ENCODE measurements around the gene ATP12A.
"Not testable (repeated sequence)": the region's sequence is repeated elsewhere in the genome, so short reads cannot be mapped to it uniquely, and the experiment has no call there.

The ATP12A gene

DNA sequence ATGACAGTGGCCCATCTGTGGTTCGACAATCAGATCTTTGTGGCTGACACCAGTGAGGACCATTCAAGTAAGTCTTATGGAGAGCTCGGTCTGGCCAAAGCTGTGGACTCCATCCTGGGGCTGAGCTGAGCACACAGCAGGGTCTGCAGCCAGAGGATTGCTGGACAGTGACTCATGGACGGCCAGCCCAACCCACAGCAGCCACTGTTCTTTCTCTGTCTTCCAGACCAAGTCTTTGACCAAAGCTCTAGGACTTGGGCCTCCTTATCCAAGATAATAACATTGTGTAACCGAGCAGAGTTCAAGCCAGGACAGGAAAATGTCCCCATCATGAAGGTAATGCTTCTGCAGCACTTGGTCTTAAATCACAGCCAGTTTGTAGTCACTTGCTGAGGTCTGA is 12.4 kb downstream of the ATP12A start:
- no peak for DNase-seq

DNA sequence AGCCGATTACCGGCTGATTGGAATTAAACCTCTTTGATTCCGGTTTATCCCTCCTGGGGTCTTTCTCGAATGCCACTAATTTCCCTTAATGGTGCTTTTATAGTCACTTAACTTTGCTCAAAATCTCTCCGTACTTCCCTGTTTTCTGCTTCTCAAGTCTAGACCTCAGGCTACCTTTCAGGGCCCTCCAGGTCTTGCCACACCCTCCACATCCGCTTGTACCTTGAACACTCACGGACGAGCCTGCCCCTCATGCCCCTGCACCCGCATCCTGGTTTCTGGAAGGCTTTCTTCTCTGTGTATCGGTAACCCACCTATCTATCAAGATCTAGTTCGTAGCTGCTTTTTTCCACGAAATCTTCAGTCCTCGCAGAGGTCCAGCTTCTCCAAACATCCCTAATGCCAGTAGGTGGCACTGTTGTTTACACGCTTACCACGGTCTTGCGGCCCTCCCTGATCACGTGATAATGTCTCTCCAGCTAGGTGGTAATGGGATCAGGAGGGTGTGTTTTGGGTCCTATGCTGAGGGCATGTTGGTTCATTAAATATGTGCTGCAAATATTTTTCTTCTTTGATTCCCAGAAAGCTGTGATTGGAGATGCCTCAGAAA is 13.8 kb downstream of the ATP12A start:
- peak; percentile 26 for DNase-seq

DNA sequence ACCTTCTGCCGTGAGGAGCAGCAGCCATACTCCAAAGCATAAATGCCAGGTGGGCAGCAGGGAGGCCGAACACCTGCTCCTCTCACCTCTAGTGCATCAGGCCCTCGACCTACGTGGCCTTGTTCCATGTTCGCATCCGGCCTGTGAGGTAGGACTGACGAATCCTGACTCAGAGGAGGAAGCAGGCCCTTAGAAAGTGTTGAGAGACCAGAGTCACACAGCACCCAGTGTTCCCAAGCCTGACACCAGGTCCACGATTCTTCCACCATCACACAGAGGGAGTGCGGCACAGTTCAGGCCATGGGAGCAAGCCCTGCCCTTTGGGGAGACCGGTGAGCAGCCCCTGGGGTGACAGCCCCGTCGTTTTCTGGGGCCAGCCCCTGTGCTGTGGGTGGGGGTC is 14.7 kb downstream of the ATP12A start:
- DNase-seq: no peak

DNA sequence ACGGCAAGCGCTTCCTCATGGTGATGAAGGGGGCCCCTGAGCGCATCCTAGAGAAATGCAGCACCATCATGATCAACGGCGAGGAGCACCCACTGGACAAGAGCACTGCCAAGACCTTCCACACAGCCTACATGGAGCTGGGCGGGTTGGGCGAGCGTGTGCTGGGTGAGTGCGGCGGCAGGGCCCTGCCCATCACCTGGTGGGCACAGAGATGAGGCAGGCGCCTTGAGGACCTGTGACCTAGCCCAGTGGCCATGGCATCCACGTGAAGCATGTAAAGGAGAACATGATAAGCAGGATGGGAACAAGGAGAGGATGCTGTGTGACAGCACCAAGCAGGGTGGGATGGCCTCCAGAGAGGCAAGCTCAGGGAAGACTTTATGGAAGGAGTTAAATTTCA is 18.5 kb downstream of the ATP12A start:
- DNase-seq: no peak

DNA sequence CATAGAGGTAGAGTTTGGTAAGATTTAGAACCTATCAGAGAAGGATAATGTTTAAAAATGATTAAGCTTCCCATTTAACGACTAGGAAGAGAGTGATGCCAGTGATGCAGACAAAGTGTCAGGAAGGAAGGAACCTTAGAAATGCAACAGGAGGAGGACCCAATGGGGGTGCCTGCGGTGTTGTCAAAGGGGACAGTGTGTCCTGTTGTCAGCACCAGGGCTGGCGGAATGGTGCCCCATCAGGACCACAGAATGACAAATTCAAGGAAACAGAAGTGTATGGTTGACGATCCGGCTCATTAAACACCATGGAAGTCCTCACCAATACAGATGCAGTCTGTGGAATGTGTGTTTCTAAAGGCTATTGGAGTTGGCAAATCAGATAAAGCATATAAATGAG is 19.3 kb downstream of the ATP12A start:
- no peak for DNase-seq

DNA sequence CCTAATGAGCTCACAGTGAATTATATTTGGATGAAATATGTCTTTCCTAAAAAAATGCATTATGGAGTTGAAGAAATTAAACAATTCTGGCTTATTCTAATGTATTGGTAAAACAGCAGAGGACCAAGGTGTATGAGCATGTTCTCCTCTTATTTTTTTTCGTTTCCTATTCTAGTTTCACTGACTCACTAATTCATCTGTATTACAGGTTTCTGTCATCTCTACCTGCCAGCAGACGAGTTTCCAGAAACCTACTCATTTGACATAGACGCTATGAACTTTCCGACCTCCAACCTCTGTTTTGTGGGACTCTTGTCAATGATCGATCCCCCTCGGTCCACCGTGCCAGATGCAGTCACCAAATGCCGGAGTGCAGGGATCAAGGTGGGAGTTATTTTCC is 20.3 kb downstream of the ATP12A start:
- no peak for DNase-seq

DNA sequence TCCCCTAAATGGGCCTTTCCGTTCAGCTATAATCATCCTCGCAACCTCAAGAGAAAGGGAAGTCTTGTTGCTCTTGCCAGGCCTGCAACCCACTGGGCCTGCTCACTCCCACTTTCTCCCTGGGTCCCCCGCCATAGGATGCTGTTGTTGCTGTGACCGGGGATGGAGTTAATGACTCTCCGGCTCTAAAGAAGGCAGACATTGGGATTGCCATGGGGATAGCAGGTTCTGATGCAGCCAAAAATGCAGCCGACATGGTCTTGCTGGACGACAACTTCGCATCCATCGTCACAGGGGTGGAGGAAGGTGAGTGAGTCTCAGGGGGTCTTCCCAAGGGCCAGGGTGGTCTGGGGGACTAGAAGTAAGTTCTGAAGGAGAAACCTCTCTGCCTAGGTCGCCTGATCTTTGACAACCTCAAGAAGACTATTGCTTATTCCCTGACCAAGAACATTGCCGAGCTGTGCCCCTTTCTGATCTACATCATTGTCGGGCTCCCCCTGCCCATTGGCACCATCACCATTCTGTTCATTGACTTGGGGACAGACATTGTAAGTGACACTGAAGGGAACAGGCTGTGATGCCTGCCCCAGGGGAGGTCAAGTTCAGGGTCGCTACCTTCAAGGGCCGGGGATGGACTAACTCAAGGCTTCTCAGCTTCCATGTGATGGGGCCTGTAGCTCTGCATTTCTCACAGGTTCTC is 26.8 kb downstream of the ATP12A start:
- DNase-seq: no peak

DNA sequence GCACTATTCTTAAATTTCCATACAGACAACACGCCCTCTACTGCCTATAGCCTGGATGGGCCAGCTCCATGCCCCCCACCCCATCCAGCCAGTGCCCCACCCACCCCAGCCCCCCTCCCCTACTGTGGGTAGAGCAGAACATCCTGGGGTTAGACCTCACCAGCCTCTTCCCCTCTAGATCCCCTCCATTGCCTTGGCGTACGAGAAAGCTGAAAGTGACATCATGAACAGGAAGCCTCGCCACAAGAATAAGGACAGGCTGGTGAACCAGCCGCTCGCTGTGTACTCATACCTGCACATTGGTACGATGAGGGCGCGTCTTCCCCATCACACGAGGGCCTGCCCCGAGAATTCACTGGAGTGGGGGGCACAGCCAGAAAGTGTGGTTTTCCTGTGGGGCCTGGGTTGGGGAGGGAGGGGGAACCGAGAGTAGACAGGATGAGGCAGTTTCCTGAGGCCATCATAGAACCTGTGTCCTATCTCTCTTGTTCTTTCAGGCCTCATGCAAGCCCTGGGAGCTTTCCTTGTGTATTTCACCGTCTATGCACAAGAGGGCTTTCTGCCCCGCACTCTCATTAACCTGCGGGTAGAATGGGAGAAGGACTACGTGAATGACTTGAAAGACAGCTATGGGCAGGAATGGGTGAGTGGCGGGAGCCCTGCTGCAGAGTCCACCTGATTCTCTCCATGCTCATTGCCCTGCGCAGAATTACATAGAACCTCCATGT is 29.1 kb downstream of the ATP12A start:
- DNase-seq: no peak

DNA sequence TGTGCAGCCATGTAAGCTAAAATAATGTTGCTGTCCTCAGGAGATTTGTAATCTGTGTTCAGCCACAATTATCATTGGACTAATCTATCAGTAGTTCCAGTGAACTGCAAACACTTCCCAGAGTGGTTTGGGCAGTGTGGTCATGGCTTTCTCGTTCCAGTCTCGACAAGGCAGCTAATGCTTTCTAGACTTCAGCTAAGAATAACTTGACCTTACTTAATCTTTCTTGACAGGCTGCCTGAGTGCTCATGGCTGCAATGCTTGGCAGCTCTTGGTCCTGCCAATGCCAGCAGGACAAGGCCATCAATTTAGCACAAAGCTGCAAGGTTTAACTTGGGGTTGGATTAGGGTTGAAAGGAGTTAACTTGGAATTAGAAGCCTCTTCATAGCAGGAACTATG is 32.8 kb downstream of the ATP12A start:
- DNase-seq: no peak

DNA sequence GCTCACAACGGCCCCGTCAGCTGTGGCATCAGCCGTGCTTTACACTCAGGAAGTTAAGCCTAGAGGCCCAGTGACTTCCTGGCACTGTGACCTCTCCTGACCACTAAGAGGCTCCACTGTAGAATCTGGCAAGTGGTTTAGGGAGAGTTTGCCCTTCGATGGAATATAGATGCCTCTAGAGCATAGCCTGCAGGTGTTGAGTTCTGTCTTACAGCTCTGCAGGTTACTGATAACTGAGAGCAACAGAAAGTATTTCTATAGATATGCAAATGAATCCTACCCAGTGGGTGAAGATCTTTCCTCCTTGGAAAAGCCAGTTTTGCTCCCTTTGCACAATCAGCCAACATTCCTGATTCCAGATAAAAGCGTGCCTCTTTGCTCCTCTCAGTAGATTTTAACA is 35.8 kb downstream of the ATP12A start:
- no peak for DNase-seq

DNA sequence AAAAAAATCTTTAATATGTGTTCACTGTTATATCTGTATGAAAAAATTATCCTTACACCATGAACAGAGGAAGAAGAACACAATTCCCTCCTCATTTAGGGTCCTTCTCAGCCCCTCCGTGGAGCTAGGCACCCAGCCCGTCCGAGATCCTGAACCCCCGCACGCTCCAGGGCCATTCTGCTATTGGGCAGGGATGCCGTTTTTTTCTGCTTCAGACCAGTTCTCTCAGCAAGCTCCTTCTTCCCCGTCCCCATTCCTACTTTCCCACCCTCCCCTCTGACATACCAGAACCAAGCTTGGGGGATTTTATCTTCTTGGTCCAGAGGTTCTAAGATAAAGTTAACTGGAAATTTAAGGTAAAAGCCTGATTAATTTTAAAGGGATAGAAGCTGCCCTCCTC is 36.2 kb downstream of the ATP12A start:
- no peak for DNase-seq

DNA sequence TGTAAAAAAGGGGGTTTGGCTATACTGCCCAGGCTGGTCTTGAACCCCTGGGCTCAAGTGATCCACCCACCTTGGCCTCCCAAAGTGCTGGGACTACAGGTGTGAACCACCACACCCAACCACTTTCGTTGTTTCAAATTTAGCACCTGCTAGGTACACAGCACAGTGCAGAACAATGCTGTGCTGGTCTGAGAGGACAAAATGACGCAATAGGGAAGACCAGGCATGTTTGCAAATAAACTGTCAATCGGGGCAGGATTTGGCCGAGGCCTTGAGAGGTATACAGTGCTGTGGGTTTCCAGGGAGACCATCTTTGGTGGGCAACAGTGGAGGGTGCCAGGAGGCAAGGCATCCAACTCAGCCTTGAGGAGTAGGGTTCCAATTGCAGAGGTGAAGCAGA is 37.0 kb downstream of the ATP12A start:
- DNase-seq: no peak

DNA sequence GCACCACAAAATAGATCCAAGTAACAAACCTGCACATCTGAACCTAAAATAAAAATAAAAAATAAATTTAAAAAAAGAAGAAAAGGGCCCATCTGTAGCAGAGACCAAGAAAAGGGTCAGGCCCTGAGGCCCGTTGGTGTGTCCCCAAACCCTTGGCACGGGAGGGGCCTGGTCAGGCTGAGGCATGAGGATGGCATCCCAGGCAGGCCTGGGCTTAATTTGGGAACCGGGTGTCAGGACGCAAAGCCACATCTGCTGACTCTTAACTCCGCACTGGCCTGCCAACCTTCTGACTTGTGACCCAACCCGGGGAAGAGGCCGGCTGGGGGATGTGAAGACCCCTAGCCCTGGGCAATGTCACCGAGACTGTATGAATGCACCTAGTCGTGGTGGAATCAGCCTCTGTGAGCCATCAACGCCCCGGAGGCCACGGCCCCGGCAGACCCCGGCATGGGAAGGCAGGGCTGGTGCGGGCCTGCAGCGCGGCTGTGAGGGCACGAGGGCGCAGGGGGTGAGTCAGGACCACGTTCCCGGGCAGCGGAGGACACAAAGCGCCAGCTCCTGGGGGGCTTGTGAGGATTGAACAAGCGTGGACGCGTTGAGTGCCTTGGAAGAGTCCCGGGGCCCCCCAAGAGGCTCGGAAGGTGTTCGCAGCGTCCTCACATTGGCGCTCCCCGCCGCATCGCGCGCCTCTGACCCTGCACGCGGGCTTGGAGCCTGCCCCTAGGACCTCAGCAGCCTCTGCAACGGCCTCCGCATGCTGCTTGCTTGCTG is 38.2 kb downstream of the ATP12A start:
- no peak for DNase-seq

DNA sequence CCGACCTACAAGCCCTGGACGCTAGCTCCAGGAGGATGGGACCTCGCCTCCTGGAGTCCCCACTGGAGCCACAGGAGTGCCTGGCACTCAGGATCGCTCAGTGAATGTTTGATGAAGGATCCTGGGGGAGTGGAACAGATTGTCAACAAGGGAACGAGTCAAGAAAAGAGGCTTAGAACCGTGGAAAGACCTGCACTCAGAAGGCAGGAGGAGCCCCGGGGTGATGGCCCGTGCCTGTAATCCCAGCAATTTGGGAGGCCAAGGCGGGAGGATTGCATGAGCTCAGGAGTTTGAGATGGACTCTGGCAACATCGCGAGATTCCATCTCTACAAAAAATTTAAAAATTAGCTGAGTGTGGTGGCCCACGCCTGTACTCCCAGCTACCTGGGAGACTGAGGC is 38.9 kb downstream of the ATP12A start:
- no peak for DNase-seq

DNA sequence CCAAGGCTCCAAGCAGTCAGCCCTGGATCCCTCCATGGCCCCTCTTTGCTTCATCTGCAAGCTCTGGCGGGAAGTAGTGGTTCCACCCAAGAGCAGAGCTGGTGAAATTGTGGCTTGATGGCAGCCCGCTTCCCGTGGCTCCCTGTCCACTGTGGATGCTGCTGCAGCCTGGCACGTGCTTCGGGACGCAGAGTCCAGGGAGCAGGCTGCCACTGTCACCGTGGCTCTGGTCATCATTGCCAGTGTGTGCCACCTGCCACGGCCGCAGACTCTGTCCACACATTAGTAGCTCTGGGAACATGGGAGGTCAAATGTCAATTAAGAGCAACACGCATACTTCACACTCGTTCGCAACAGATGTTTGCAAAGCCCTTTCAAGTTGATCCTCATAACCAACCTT is 43.0 kb downstream of the ATP12A start:
- DNase-seq: no peak

DNA sequence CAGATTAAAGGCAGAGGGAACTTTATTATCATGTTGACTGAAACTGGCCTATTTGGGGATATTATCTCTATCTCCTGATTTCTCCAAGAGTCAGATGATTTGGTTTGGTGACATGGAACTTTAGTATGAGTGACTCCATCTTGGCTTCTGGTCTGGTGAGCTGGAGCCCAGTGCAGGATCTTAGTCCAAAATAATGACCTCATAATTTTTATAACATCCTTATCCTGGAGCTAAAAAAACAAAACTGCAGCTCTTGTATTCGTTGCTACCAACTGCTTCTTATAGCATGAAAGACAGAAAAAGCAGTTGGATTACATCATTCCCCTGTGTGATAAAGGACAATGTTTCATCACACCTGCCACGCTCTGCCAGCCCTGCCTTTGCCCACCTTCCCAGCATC is 44.5 kb downstream of the ATP12A start:
- DNase-seq: no peak

DNA sequence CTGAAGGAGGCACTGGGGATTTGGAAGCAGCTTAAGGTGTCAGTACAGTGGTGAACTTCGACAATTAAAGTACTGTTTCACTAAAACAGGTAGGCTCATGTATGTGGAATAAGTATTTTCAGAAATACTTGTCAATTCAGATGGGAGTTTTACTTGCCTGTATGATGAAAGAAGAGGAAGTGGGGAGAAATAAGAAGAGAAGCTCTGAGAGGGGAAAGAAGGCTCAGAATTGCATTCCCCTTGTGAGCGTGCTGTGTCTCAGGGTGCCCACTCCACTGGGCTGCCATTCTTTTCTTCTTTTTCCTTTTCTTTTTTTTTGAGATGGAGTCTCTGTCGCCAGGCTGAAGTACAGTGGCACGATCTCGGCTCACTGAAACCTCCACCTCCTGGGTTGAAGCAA is 45.2 kb downstream of the ATP12A start:
- DNase-seq: no peak

DNA sequence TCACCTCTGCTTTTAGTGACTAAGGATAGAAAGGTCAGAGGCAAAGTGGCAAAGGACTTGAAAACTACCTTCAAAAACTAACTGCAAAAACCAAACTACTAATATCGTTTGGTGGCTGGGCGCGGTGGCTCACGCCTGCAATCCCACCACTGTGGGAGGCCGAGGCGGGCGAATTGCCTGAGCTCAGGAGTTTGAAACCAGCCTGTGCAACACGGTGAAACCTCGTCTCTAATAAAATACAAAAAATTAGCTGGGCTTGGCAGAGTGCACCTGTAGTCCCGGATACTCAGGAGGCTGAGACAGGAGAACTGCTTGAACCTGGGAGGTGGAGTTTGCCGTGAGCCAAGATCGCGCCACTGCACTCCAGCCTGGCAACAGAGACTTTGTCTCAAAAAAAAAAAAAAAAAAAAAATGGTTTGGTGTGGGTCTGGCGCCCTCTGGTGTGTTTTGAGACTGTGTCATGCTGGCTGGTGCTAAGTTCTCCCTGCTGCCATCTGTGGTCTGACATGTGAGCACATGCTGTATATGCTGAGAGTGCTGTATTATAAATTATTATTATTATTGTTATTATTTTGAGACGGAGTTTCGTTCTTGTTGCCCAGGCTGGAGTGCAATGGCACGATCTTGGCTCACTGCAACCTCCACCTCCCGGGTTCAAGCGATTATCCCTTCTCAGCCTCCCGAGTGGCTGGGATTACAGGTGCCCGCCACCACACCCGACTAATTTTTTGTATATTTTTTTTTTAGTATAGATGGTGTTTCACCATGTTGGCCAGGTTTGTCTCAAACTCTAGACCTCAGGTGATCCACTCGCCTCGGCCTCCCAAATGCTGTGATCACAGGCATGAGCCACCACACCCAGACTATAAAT is 47.8 kb downstream of the ATP12A start:
- peak; percentile 44 for DNase-seq

DNA sequence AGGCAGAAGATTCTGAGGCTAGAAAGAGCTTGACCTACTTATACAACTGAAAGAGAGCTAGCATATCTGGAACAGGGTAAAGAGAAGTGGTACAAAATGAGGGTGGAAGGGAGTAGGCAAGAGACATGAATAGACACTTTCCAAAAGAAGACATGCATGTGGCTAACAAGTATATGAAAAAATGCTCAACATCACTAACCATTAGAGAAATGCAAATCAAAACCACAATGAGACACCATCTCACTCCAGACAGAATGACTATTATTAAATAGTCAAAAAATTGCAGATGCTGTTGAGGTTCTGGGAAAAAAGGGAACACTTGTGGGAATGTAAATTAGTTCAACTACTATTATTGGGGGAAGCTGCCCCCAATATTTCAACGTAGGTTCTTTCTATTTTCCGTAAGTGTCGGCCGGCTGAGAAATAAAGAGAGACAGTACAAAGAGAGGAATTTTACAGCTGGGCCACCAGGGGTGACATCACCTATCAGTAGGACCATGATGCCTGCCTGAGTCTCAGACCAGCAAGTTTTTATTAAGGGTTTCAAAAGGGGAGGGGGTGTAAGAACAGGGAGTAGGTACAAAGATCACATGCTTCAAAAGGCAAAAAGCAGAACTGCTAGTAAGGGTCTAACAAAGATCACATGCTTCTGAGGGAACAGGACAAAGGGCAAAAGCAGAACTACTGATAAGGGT is 50.8 kb downstream of the ATP12A start:
- DNase-seq: not testable (repeated sequence)

DNA sequence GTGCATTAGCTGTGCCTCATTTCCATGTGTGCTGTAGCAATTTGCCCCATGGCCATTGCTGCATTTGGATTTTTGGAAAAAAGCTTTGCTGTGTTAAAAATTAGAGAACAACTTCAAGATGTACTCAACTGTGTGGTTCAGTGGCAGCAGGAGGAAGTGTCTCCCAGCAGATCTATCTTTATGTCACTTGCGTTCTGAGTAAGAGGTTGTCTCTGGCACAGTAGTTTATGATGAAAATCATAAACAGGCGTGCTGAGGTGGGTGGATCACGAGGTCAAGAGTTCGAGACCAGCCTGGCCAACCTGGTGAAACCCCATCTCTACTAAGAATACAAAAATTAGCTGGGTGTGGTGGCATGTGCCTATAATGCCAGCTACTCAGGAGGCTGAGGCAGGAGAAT is 54.7 kb downstream of the ATP12A start:
- DNase-seq: no peak

DNA sequence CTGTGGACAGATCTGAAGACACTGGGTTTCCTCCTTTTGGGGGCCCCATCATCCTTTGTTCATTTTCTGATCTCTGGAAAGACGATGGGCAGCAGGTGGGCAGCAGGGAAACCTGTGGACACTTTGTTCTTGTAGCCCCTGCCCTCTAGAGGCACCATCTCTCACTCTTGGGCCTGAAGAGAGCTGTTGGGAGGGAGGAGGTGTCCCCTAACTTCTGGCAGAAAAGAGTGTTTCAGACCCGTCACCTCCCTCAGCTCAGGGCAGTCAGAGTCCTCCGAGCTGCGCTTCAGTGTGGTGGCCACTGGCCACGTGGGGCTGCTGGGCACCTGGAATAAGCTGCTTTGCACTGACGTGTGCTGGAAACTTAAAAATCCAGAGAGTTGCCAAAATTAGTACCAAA is 56.8 kb downstream of the ATP12A start:
- DNase-seq: no peak

DNA sequence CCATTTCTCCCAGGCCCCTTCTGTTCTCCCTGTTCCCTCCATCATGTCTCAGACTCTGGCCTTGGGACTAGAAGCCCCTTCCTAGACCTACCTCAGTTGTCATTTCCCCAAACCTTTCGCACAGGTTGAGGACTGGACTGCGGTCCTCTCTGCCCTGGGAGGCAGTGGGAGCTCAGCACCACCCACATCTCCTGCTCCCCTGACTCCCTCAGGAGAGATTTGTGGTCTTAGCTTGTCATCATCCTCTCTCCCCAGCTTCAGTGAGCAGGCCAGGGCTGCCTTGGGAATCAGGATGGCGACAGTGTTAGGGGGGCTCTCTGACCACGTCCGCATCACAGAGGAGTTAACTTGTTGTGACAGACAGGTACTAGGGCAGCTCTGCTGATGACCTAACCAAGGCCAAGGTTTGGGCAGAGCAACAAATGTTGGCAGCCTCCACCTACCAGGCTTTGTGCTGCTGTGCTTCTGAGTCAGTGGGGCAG is 58.2 kb downstream of the ATP12A start:
- DNase-seq: no peak
